ENCODE data around the gene LRMDA. TPM values are rescaled to one million over a fixed set of nuclear protein-coding genes. Genes with fewer than 3 reads are reported as not detected.

Gene LRMDA
- total and polyA plus RNA-seq, 2 of the 13 experiments (the other 11 are each of a cell fraction or from before 2014, with no cell fraction given), result 13.4 to 22.0 TPM

- no peak for TF ChIP-seq SOX13 (IDR thresholded peaks at IDR 0.05)
- peak in 1 of 2 experiments; percentile 33; a peak in 2 of 4 replicates for TF ChIP-seq SOX13 (CRISPR knock-in tag; conservative IDR thresholded peaks at IDR 0.05 in 1 of 2, IDR thresholded peaks at IDR 0.05 in 1 of 2)
- TF ChIP-seq HNRNPH1 (optimal IDR thresholded peaks at IDR 0.05; ENCODE audit: low read depth, low read length), result peak; percentile 51
- peak; percentile 66; the same call in 1 of the 2 replicates for TF ChIP-seq ZNF800 (CRISPR knock-in tag; IDR thresholded peaks at IDR 0.05)
- TF ChIP-seq TAF1 (CRISPR knock-in tag; IDR thresholded peaks at IDR 0.05), result peak; percentile 97
- TF ChIP-seq RFXANK (CRISPR knock-in tag; IDR thresholded peaks at IDR 0.05), result 0 out of 2 replicates have a peak, but pooled peaks have one; percentile 21
- TF ChIP-seq HOMEZ (CRISPR knock-in tag; IDR thresholded peaks at IDR 0.05; ENCODE audit: low read depth), result no peak
- 0 out of 2 replicates have a peak, but pooled peaks have one; percentile 61 for TF ChIP-seq ELF4 (CRISPR knock-in tag; IDR thresholded peaks at IDR 0.05; ENCODE audit: borderline replicate concordance)
- TF ChIP-seq ZFP82 (CRISPR knock-in tag; IDR thresholded peaks at IDR 0.05; ENCODE audit: borderline replicate concordance), result 0 out of 2 replicates have a peak, but pooled peaks have one; percentile 17
- no peak for TF ChIP-seq NR3C1 (CRISPR knock-in tag; IDR thresholded peaks at IDR 0.05)
- peak; percentile 46; the same call in 1 of the 2 replicates for TF ChIP-seq KAT7 (CRISPR knock-in tag; IDR thresholded peaks at IDR 0.05; ENCODE audit: borderline replicate concordance)
- TF ChIP-seq GABPB1 (CRISPR knock-in tag; IDR thresholded peaks at IDR 0.05), result peak; percentile 86
- no peak for TF ChIP-seq ZBTB49 (CRISPR knock-in tag; IDR thresholded peaks at IDR 0.05; ENCODE audit: borderline replicate concordance)
- peak; percentile 53; the same call in 1 of the 2 replicates for TF ChIP-seq ZNF746 (CRISPR knock-in tag; IDR thresholded peaks at IDR 0.05)
- TF ChIP-seq TMF1 (CRISPR knock-in tag; IDR thresholded peaks at IDR 0.05; ENCODE audit: low read depth), result peak; percentile 60; the same call in 1 of the 2 replicates
- TF ChIP-seq TP53 (CRISPR knock-in tag; conservative IDR thresholded peaks at IDR 0.05), result 0 out of 2 replicates have a peak, but pooled peaks have one; percentile 21
- 0 out of 2 replicates have a peak, but pooled peaks have one; percentile 20 for TF ChIP-seq THAP9 (CRISPR knock-in tag; IDR thresholded peaks at IDR 0.05; ENCODE audit: borderline replicate concordance)
- TF ChIP-seq HNF4G (IDR thresholded peaks at IDR 0.05; ENCODE audit: borderline replicate concordance, low read depth, low read length), result no peak
- peak; percentile 51; the same call in 1 of the 2 replicates for TF ChIP-seq HNF4G (CRISPR knock-in tag; IDR thresholded peaks at IDR 0.05; ENCODE audit: borderline replicate concordance, low read depth)
These were observed 29.6 kb upstream of the LRMDA start, which contains the start of gene ZNF503 (continued) for GRCh38 chr10:75401569-75402485.

All from HepG2 (cell line).